Measurements from ENCODE around the gene VOPP1. TPM values are rescaled to one million over a fixed set of nuclear protein-coding genes. Genes with fewer than 3 reads are reported as not detected.

VOPP1 gene
- total RNA-seq, 1 experiment from 2014 or later = 63.9 TPM

GRCh38 chr7:55481155-55481554, 91.1 kb downstream of the VOPP1 start:
- H3K4me3 Mint-ChIP-seq = no peak overlapping the region

More at GRCh38 chr7:55481155-55481554, 91.1 kb downstream of the VOPP1 start:
- Mint-ChIP-seq H3K36me3 (peaks cover 6% of the 10 kb centered on the region), H3K27ac (peak overlapping the region; percentile 60; the same call in 1 of the 2 replicates), H3K4me1 (peaks cover 24% of the 10 kb centered on the region), H3K9me3 (no peaks in the 10 kb centered on the region), H3K27me3 (ENCODE audit: low read depth) (no peaks in the 10 kb centered on the region)
- DNase-seq (ENCODE audit: low spot score) (no peak), ATAC-seq (no peak)
- ChIA-PET CTCF (no interaction called here), POLR2A (no interaction called here)
- no peak for TF ChIP-seq GRHL2 (CRISPR knock-in tag; IDR thresholded peaks at IDR 0.05; ENCODE audit: insufficient replicate concordance, severe bottlenecking)
- TF ChIP-seq, protein P1, sequence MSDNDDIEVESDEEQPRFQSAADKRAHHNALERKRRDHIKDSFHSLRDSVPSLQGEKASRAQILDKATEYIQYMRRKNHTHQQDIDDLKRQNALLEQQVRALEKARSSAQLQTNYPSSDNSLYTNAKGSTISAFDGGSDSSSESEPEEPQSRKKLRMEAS (CRISPR knock-in tag; IDR thresholded peaks at IDR 0.05) = no peak
- TF ChIP-seq NR1H2 (CRISPR knock-in tag; IDR thresholded peaks at IDR 0.05) = no peak
- TF ChIP-seq, protein P2, sequence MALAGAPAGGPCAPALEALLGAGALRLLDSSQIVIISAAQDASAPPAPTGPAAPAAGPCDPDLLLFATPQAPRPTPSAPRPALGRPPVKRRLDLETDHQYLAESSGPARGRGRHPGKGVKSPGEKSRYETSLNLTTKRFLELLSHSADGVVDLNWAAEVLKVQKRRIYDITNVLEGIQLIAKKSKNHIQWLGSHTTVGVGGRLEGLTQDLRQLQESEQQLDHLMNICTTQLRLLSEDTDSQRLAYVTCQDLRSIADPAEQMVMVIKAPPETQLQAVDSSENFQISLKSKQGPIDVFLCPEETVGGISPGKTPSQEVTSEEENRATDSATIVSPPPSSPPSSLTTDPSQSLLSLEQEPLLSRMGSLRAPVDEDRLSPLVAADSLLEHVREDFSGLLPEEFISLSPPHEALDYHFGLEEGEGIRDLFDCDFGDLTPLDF (CRISPR knock-in tag; IDR thresholded peaks at IDR 0.05) = no peak
- TF ChIP-seq, protein P3, sequence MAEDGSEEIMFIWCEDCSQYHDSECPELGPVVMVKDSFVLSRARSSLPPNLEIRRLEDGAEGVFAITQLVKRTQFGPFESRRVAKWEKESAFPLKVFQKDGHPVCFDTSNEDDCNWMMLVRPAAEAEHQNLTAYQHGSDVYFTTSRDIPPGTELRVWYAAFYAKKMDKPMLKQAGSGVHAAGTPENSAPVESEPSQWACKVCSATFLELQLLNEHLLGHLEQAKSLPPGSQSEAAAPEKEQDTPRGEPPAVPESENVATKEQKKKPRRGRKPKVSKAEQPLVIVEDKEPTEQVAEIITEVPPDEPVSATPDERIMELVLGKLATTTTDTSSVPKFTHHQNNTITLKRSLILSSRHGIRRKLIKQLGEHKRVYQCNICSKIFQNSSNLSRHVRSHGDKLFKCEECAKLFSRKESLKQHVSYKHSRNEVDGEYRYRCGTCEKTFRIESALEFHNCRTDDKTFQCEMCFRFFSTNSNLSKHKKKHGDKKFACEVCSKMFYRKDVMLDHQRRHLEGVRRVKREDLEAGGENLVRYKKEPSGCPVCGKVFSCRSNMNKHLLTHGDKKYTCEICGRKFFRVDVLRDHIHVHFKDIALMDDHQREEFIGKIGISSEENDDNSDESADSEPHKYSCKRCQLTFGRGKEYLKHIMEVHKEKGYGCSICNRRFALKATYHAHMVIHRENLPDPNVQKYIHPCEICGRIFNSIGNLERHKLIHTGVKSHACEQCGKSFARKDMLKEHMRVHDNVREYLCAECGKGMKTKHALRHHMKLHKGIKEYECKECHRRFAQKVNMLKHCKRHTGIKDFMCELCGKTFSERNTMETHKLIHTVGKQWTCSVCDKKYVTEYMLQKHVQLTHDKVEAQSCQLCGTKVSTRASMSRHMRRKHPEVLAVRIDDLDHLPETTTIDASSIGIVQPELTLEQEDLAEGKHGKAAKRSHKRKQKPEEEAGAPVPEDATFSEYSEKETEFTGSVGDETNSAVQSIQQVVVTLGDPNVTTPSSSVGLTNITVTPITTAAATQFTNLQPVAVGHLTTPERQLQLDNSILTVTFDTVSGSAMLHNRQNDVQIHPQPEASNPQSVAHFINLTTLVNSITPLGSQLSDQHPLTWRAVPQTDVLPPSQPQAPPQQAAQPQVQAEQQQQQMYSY (CRISPR knock-in tag; IDR thresholded peaks at IDR 0.05) = no peak
- TF ChIP-seq, protein P4, sequence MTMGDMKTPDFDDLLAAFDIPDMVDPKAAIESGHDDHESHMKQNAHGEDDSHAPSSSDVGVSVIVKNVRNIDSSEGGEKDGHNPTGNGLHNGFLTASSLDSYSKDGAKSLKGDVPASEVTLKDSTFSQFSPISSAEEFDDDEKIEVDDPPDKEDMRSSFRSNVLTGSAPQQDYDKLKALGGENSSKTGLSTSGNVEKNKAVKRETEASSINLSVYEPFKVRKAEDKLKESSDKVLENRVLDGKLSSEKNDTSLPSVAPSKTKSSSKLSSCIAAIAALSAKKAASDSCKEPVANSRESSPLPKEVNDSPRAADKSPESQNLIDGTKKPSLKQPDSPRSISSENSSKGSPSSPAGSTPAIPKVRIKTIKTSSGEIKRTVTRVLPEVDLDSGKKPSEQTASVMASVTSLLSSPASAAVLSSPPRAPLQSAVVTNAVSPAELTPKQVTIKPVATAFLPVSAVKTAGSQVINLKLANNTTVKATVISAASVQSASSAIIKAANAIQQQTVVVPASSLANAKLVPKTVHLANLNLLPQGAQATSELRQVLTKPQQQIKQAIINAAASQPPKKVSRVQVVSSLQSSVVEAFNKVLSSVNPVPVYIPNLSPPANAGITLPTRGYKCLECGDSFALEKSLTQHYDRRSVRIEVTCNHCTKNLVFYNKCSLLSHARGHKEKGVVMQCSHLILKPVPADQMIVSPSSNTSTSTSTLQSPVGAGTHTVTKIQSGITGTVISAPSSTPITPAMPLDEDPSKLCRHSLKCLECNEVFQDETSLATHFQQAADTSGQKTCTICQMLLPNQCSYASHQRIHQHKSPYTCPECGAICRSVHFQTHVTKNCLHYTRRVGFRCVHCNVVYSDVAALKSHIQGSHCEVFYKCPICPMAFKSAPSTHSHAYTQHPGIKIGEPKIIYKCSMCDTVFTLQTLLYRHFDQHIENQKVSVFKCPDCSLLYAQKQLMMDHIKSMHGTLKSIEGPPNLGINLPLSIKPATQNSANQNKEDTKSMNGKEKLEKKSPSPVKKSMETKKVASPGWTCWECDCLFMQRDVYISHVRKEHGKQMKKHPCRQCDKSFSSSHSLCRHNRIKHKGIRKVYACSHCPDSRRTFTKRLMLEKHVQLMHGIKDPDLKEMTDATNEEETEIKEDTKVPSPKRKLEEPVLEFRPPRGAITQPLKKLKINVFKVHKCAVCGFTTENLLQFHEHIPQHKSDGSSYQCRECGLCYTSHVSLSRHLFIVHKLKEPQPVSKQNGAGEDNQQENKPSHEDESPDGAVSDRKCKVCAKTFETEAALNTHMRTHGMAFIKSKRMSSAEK (CRISPR knock-in tag; IDR thresholded peaks at IDR 0.05; ENCODE audit: borderline replicate concordance) = no peak
- no peak for TF ChIP-seq TEAD1 (CRISPR knock-in tag; IDR thresholded peaks at IDR 0.05)
- no peak for TF ChIP-seq MXD4 (CRISPR knock-in tag; IDR thresholded peaks at IDR 0.05; ENCODE audit: borderline replicate concordance)
- TF ChIP-seq, protein P5, sequence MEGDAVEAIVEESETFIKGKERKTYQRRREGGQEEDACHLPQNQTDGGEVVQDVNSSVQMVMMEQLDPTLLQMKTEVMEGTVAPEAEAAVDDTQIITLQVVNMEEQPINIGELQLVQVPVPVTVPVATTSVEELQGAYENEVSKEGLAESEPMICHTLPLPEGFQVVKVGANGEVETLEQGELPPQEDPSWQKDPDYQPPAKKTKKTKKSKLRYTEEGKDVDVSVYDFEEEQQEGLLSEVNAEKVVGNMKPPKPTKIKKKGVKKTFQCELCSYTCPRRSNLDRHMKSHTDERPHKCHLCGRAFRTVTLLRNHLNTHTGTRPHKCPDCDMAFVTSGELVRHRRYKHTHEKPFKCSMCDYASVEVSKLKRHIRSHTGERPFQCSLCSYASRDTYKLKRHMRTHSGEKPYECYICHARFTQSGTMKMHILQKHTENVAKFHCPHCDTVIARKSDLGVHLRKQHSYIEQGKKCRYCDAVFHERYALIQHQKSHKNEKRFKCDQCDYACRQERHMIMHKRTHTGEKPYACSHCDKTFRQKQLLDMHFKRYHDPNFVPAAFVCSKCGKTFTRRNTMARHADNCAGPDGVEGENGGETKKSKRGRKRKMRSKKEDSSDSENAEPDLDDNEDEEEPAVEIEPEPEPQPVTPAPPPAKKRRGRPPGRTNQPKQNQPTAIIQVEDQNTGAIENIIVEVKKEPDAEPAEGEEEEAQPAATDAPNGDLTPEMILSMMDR (IDR thresholded peaks at IDR 0.05) = no peak
- TF ChIP-seq, protein P6, sequence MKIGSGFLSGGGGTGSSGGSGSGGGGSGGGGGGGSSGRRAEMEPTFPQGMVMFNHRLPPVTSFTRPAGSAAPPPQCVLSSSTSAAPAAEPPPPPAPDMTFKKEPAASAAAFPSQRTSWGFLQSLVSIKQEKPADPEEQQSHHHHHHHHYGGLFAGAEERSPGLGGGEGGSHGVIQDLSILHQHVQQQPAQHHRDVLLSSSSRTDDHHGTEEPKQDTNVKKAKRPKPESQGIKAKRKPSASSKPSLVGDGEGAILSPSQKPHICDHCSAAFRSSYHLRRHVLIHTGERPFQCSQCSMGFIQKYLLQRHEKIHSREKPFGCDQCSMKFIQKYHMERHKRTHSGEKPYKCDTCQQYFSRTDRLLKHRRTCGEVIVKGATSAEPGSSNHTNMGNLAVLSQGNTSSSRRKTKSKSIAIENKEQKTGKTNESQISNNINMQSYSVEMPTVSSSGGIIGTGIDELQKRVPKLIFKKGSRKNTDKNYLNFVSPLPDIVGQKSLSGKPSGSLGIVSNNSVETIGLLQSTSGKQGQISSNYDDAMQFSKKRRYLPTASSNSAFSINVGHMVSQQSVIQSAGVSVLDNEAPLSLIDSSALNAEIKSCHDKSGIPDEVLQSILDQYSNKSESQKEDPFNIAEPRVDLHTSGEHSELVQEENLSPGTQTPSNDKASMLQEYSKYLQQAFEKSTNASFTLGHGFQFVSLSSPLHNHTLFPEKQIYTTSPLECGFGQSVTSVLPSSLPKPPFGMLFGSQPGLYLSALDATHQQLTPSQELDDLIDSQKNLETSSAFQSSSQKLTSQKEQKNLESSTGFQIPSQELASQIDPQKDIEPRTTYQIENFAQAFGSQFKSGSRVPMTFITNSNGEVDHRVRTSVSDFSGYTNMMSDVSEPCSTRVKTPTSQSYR (CRISPR knock-in tag; IDR thresholded peaks at IDR 0.05) = no peak
- TF ChIP-seq ETV6 (CRISPR knock-in tag; IDR thresholded peaks at IDR 0.05) = no peak
- TF ChIP-seq GABPB1 (CRISPR knock-in tag; IDR thresholded peaks at IDR 0.05) = no peak
- no peak for TF ChIP-seq FOXK1 (CRISPR knock-in tag; IDR thresholded peaks at IDR 0.05)
- TF ChIP-seq, protein P7, sequence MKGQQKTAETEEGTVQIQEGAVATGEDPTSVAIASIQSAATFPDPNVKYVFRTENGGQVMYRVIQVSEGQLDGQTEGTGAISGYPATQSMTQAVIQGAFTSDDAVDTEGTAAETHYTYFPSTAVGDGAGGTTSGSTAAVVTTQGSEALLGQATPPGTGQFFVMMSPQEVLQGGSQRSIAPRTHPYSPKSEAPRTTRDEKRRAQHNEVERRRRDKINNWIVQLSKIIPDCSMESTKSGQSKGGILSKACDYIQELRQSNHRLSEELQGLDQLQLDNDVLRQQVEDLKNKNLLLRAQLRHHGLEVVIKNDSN (CRISPR knock-in tag; IDR thresholded peaks at IDR 0.05) = no peak
- no peak for TF ChIP-seq CBFB (CRISPR knock-in tag; IDR thresholded peaks at IDR 0.05; ENCODE audit: low read depth)
- no peak for TF ChIP-seq SMAD3 (CRISPR knock-in tag; IDR thresholded peaks at IDR 0.05; ENCODE audit: borderline replicate concordance)

Data from WTC11 (cell line).